GM18498 (cell line): Measurements from ENCODE around the gene GKN2.
"Not testable (repeated sequence)": the region's sequence is repeated elsewhere in the genome, so short reads cannot be mapped to it uniquely, and the experiment has no call there.

Experiments used
- ATAC-seq: cut with Tn5 transposase; IDR thresholded peaks from one replicate; pipeline ENCODE4 v1.9.1; 2021; ENCODE audit warnings: mild to moderate bottlenecking, moderate library complexity; ENCODE audit not compliant: unreplicated experiment

GKN2 gene

GRCh38 chr2:68920481-68921170, 32.1 kb downstream of the GKN2 start:
- no peak for ATAC-seq

GRCh38 chr2:68918497-68918896, 34.2 kb downstream of the GKN2 start:
- ATAC-seq = no peak

- no peak for ATAC-seq
These were observed 35.5 kb downstream of the GKN2 start for GRCh38 chr2:68917034-68917718.

- no peak for ATAC-seq
These were observed 36.5 kb downstream of the GKN2 start for GRCh38 chr2:68916226-68916625.

- no peak for ATAC-seq
These were observed 37.3 kb downstream of the GKN2 start for GRCh38 chr2:68915393-68915792.

GRCh38 chr2:68913359-68913758, 39.3 kb downstream of the GKN2 start:
- ATAC-seq = no peak

GRCh38 chr2:68912732-68913131, 40.0 kb downstream of the GKN2 start:
- ATAC-seq = no peak

GRCh38 chr2:68912111-68912510, 40.6 kb downstream of the GKN2 start:
- ATAC-seq = no peak

- no peak for ATAC-seq
These were observed 41.0 kb downstream of the GKN2 start for GRCh38 chr2:68911709-68912108.

- no peak for ATAC-seq
These were observed 41.4 kb downstream of the GKN2 start for GRCh38 chr2:68911246-68911645.

GRCh38 chr2:68909793-68910674, 42.7 kb downstream of the GKN2 start:
- peak; percentile 50 for ATAC-seq

GRCh38 chr2:68908392-68908970, 44.2 kb downstream of the GKN2 start:
- ATAC-seq = peak; percentile 98

- peak; percentile 27 for ATAC-seq
These were observed 44.8 kb downstream of the GKN2 start for GRCh38 chr2:68907920-68908253.

- no peak for ATAC-seq
These were observed 45.3 kb downstream of the GKN2 start for GRCh38 chr2:68907232-68907919.

GRCh38 chr2:68906716-68907115, 46.0 kb downstream of the GKN2 start:
- no peak for ATAC-seq

GRCh38 chr2:68905116-68905515, 47.6 kb downstream of the GKN2 start:
- ATAC-seq = no peak

- no peak for ATAC-seq
These were observed 51.1 kb downstream of the GKN2 start for GRCh38 chr2:68901561-68901960.

- no peak for ATAC-seq
These were observed 51.5 kb downstream of the GKN2 start for GRCh38 chr2:68901199-68901514.

- no peak for ATAC-seq
These were observed 52.0 kb downstream of the GKN2 start for GRCh38 chr2:68900496-68901198.

GRCh38 chr2:68895981-68896380, 56.7 kb downstream of the GKN2 start:
- ATAC-seq = not testable (repeated sequence)
